Stimulated activated naive CD4-positive, alpha-beta T cell treated with Interleukin-2 at 50 U/mL for 16 hours (primary cell): ENCODE data around the gene TBX4.

ENCODE experiments used
- DNase-seq: peaks from one replicate; lab custom pipeline; 2025; lab: John Stamatoyannopoulos, UW

Gene TBX4

DNA sequence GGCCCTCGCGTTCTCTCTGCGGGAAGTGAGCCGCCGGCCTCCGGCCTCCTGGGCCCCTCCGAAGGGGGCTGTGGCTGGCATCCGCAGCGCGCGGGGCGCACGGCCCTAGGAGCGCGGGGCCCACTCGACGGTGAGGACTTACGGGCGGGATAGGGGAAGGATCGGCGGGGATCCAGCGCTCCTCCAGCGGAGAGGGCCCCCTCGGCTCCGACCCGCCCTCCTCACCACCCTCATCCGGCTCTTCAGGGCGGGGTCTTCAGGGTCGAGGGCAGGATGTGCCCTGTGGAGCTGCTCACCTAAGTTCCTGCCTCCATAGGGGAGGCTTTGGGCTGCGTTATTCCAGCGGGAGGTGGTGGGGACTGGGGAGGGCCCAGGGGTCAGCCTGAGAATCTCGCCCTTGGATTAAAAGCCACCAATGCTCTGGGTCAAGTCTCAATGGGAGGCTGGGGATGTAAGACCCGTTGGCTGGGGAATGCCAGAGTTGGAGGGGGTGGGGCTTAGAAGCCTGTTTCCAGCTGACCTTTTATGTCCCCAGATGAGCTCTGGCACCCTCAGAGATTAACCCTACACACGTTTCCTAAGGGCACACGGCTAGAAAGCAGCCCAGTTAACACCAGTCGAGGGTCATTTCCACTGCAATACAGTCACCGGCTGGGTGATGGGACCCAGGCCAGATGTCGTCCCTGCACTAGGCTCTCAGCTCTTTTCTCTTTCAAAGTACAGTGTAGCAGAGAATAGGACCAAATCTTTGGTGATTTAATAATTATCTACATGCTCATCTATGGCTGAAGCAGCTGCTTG, 39.2 kb upstream of the TBX4 start:
- DNase-seq, result no peak

GRCh38 chr17:61413661-61414126, 38.5 kb upstream of the TBX4 start:
- no peak for DNase-seq

DNA sequence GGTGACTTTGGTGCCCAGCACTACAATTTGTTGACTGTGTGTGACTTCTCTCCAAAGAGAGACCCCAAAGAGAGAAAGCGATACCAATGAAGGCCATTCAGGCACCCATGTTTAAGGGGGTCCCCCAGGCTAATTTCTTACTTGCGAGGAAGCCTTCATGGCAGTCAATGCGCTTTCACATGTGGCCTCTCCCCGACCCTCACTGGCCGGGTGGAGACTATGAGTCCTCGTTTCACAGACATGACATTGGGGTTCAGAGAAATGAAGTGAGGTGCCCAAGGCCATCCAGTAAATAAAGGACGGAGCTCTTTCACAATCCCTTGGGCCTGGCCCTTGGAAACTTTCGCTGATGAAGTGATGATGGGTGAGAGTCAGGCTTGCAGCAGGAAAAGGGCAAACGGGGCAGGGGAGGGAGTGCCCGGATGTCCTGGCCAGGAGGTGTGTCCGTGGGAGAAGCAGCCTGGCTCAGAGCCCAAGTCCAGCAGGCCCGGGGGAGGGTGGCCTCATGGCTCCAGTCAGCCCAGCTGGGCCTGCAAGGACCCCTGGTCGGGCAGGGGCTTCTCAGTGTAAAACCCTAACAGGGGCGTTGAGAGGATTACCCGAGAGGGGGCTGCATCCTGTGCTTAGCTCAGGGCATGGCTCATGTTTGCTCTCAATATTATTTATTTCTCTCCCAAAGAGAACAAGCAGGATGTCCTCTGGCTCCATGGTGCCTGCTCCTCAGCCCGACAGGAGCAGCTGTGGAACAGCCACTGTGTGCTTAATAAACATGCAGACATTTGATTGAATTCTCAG, 37.9 kb upstream of the TBX4 start:
- DNase-seq, result no peak

- no peak for DNase-seq
Measured at GRCh38 chr17:61414936-61415251, 37.3 kb upstream of the TBX4 start.

DNA sequence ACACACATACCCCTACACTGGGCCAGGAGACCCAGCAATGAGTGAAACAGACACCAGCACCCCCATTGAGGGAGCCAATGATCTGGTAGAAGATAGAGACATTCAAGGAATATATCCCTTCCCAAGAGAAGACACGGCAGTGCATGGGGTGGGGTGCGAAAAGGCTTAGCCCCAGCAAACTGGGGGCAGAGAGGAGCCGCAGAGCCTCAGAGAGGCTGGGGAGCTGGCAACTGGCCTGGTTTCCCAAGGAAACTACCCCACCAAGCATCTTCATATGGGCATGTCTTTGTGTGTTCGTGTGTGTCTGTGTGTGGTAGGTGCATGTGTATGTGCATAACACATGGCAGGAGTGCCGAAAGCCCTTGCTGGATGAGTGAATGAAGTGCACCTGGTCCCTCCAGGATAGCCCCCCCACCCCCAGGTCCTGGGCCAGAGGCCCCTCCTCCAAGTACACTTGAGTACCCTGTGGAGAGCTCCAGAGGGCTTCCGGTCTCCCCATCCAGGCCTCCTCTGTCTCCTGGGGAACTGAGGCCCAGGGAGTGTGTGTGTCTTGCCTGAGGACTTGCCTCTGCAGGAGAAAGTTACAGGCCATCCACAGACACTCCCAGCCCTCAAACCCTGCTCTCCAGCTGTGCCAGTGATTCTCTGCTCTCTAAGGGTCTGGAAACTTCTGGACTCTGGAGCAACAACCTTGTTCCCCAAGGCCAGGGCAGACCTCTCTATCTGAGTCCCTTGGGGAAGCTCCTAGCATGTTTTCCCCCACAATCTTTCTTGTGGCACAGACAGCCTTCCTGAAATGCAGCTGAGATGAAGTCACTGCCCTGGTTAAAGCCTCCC, 36.6 kb upstream of the TBX4 start:
- no peak for DNase-seq

GRCh38 chr17:61416211-61416539, 36.0 kb upstream of the TBX4 start:
- DNase-seq, result no peak

DNA sequence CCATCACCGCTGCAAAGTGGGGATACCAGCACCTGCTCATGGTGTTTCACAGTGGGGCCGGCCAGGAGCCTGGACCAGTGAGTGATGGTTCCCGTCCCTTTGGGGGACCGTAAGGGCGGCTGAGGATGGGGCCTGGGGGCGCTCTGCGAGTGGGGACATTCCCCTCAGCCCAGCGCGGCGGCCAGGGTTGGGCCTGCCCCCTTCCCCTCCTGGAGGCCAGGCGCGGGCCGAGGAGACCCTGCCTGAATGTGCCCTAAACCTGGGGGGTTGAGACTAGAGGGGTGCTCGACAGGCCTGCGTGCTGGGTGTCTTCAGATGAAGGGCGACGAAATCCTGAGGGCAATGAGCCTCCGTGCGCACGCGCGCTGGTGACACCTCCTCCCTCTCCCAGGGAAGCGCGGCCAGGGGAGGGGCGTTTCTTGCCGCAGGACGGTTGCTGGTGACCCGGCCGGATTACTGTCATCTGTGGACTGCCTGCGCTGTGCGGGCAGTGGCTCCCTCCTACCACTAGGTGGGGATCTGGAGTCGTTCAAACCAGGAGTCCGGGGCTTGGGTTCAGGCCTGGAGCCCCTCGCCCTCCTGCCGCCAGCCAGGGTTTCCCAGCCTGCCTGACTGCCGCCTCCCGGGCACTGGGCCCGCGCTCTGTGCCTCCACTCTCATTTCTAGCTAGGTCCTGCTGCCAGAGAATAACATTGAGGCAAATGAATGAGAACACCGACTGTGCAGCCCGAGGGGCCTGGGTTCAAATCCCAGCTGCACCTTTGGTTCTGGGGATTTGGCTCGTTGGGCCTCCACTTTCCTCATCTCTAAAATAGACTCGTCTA, 35.5 kb upstream of the TBX4 start:
- DNase-seq, result peak; percentile 42

- no peak for DNase-seq
Measured at GRCh38 chr17:61418449-61418848, 33.8 kb upstream of the TBX4 start.

DNA sequence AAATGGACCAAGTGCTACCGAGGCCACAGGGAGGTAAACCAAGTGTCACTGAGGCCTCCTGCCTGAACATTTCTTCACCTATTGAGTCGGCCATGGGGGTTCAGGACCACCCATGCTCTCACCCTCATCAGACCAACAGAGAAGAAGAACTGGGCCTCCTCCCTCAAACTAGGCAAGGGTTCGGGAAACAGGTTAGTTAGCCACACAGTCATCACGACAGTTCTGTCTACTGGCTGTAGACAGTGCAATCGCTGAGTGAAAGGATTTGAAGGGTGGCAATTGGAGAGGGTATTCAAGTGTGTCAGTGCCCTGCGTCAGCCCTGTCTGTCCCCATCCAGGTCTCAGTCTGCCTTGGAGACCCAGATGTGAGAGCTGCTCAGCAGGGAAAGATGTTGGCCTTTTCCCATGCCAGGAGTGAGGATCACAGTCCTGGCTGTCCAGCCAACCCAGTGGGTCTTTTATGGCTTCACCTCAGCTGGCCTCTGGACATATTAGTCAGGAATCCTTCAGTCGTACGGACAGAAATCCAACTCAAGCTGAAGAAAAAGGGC, 32.7 kb upstream of the TBX4 start:
- DNase-seq, result no peak

DNA sequence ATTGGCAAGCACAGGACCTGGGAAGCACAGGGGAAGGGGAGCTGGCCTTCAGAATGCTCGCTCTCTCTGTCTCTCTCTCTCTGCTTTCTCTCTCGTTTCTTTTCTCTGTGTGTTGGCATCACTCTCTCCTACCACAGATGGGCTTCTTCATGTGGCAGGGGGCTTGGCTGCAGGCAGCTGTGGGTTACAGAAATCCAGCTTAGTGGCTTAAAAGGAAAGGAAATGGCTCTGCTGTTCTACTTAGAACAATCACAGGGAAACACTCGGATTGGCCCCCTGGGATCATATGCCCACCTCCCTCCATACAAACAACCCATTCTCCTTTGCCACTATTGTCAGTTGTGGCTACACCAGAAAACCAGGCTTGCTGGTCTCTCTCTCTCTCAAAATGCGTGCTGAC, 32.2 kb upstream of the TBX4 start:
- DNase-seq, result no peak

- no peak for DNase-seq
Measured at GRCh38 chr17:61420745-61421398, 31.4 kb upstream of the TBX4 start.

- DNase-seq, result no peak
Measured at GRCh38 chr17:61421460-61421859, 30.8 kb upstream of the TBX4 start.

- no peak for DNase-seq
Measured at GRCh38 chr17:61422116-61422799, 30.0 kb upstream of the TBX4 start.

GRCh38 chr17:61422869-61423268, 29.4 kb upstream of the TBX4 start:
- no peak for DNase-seq

GRCh38 chr17:61423967-61424649, 28.1 kb upstream of the TBX4 start:
- no peak for DNase-seq

GRCh38 chr17:61425682-61426481, 26.3 kb upstream of the TBX4 start:
- DNase-seq, result no peak

DNA sequence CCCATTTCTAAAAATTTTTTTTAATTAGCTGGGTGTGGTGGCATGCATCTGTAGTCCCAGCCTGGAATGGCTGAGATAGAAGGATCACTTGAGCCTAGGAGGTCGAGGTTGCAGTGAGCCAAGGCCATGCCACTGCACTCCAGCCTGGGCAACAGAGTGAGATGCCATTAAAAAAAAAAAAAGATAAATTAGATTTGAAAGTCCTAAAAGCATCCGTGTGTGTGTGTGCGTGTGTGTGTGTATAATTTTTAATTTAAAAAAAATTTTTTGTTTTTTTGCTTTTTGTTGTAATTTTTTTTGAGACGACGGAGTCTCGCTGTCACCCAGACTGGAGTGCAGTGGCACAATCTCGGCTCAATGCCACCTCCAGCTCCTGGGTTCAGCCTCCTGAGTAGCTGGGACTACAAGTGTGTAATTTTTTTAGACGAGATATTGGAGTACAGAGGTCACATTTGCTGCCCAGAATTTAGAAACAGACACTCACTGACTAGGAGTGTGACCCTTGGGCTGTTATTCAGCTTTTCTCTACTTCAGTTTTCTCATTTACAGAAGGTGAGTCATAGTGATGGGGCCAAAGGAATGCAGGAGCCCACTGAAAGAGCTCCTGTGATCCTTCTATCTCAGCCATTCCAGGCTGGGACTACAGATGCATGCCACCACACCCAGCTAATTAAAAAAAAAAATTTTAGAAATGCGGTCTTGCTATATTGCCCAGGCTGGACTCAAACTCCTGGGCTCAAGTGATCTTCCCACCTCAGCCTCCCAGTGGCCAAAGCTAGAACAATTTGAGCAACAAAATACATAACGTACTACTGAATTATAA, 25.5 kb upstream of the TBX4 start:
- DNase-seq, result no peak

GRCh38 chr17:61427567-61427966, 24.7 kb upstream of the TBX4 start:
- no peak for DNase-seq
